Measurements from ENCODE around the gene PAX7.
"Not testable (repeated sequence)": the region's sequence is repeated elsewhere in the genome, so short reads cannot be mapped to it uniquely, and the experiment has no call there.

The PAX7 gene

GRCh38 chr1:18739897-18740296 lies 109.3 kb downstream of the PAX7 start:
- TF ChIP-seq JUND (IDR thresholded peaks at IDR 0.05; ENCODE audit: low read depth), result no peak
- in situ Hi-C loops (cut with HindIII; ENCODE audit: low pct_unique_long_range_greater_than_20kb, low sequenced_read_pairs), result no loop called here

DNA sequence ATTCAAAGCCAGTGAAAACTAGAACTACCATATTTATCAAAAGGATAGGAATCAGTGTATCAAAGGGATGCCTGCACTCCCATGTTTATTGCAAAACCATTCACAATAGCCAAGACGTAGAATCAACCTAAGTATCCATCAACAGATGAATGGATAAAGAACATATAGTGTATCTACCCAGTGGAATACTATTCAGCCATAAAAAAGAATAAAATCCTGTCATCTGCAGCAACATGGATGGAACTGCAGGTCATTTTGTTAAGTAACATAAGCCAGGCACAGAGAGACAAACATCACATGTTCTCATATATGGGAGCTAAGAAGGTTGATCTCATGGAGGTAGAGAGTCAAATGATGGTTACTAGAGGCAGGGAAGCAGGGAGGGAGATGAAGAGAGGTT lies 110.0 kb downstream of the PAX7 start:
- in situ Hi-C loops (cut with HindIII; ENCODE audit: low pct_unique_long_range_greater_than_20kb, low sequenced_read_pairs), result no loop called here

More at GRCh38 chr1:18739897-18740296, 109.3 kb downstream of the PAX7 start:
- DNase-seq (ENCODE audit: low read depth in 1 of 2, low spot score in 1 of 2), result no peak

GRCh38 chr1:18743233-18743632 lies 112.6 kb downstream of the PAX7 start:
- in situ Hi-C loops (cut with HindIII; ENCODE audit: low pct_unique_long_range_greater_than_20kb, low sequenced_read_pairs), result no loop called here
- TF ChIP-seq JUND (IDR thresholded peaks at IDR 0.05; ENCODE audit: low read depth), result no peak
- no peak for DNase-seq (ENCODE audit: low read depth in 1 of 2, low spot score in 1 of 2)

More for the DNA sequence above, 110.0 kb downstream of the PAX7 start:
- TF ChIP-seq JUND (IDR thresholded peaks at IDR 0.05; ENCODE audit: low read depth), result no peak
- no peak for DNase-seq (ENCODE audit: low read depth in 1 of 2, low spot score in 1 of 2)

GRCh38 chr1:18744381-18744780 lies 113.7 kb downstream of the PAX7 start:
- in situ Hi-C loops (cut with HindIII; ENCODE audit: low pct_unique_long_range_greater_than_20kb, low sequenced_read_pairs); DNase-seq (ENCODE audit: low read depth in 1 of 2, low spot score in 1 of 2): not testable (repeated sequence)

DNA sequence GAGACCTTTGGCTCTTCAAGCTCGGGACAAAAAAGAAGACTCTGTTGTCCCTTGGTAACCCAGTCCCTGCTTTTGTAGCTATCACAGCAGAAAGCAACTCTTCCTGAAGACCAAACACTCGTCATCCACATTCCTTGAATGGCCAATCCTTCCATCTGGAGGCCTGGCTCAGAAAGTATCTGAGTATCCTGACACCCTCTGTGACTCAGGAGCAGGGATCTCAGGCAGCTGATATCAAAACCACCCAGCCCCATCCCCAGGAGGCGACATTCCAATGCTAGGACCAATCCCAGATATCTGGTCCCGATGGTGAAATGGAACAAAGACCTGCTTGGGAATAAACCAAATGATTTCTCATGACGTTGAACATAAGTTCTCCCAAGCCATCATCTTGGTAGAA lies 116.3 kb downstream of the PAX7 start:
- no peak for TF ChIP-seq JUND (IDR thresholded peaks at IDR 0.05; ENCODE audit: low read depth)
- in situ Hi-C loops (cut with HindIII; ENCODE audit: low pct_unique_long_range_greater_than_20kb, low sequenced_read_pairs), result no loop called here
- no peak for DNase-seq (ENCODE audit: low read depth in 1 of 2, low spot score in 1 of 2)

GRCh38 chr1:18747671-18748070 lies 117.0 kb downstream of the PAX7 start:
- no peak for DNase-seq (ENCODE audit: low read depth in 1 of 2, low spot score in 1 of 2)
- in situ Hi-C loops (cut with HindIII; ENCODE audit: low pct_unique_long_range_greater_than_20kb, low sequenced_read_pairs), result no loop called here
- no peak for TF ChIP-seq JUND (IDR thresholded peaks at IDR 0.05; ENCODE audit: low read depth)

DNA sequence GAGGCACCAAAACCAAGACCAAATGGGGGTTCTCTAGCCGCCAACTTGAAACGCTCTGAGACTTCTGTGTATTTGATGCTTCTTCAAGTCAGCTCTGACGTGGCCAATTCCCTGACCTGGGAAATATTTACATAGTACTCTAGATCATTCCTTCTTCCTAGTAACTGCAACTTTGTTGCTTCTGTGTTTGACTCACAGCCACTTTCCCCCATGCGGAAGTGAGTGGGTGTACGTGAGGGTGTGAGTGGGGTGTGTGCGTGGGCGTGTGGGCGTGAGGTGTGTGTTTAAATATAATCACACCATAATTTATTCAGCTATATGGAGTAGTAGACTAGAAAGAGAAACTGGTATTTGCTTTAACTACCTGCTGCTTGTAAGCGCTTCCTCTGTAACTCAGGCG lies 117.8 kb downstream of the PAX7 start:
- in situ Hi-C loops (cut with HindIII; ENCODE audit: low pct_unique_long_range_greater_than_20kb, low sequenced_read_pairs), result no loop called here

DNA sequence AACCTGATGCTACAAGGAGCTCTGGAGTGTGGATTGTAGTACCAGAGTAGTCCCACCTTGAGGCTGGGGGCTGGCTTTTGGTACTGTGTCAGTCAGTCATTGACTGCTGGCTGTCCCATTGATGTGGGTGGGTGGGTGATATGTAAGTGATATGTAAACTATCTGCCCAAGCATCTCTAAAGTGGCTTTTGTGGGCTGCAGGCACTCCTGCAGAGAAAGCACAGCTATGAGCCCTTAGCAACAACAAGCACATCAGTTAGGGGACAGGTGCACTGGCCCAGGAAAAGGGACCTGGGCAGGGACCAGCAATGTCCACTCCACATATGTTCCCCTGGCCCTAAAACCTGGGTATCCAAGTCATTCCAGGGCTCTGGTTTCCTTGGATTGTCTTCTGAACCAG lies 118.9 kb downstream of the PAX7 start:
- TF ChIP-seq JUND (IDR thresholded peaks at IDR 0.05; ENCODE audit: low read depth), result no peak
- in situ Hi-C loops (cut with HindIII; ENCODE audit: low pct_unique_long_range_greater_than_20kb, low sequenced_read_pairs), result no loop called here
- no peak for DNase-seq (ENCODE audit: low read depth in 1 of 2, low spot score in 1 of 2)

More for the DNA sequence above, 117.8 kb downstream of the PAX7 start:
- TF ChIP-seq JUND (IDR thresholded peaks at IDR 0.05; ENCODE audit: low read depth), result no peak
- no peak for DNase-seq (ENCODE audit: low read depth in 1 of 2, low spot score in 1 of 2)

- no peak for DNase-seq (ENCODE audit: low read depth in 1 of 2, low spot score in 1 of 2)
- TF ChIP-seq JUND (IDR thresholded peaks at IDR 0.05; ENCODE audit: low read depth), result no peak
- in situ Hi-C loops (cut with HindIII; ENCODE audit: low pct_unique_long_range_greater_than_20kb, low sequenced_read_pairs), result no loop called here
Observed at GRCh38 chr1:18750600-18750999, 120.0 kb downstream of the PAX7 start.

- TF ChIP-seq JUND (IDR thresholded peaks at IDR 0.05; ENCODE audit: low read depth), result no peak
- no peak for DNase-seq (ENCODE audit: low read depth in 1 of 2, low spot score in 1 of 2)
- in situ Hi-C loops (cut with HindIII; ENCODE audit: low pct_unique_long_range_greater_than_20kb, low sequenced_read_pairs), result no loop called here
Observed at GRCh38 chr1:18751425-18751824, 120.8 kb downstream of the PAX7 start.

- TF ChIP-seq JUND (IDR thresholded peaks at IDR 0.05; ENCODE audit: low read depth), result no peak
- in situ Hi-C loops (cut with HindIII; ENCODE audit: low pct_unique_long_range_greater_than_20kb, low sequenced_read_pairs), result no loop called here
- DNase-seq (ENCODE audit: low read depth in 1 of 2, low spot score in 1 of 2), result no peak
Observed at GRCh38 chr1:18752409-18752808, 121.8 kb downstream of the PAX7 start.

GRCh38 chr1:18760156-18760555 lies 129.5 kb downstream of the PAX7 start:
- in situ Hi-C loops (cut with HindIII; ENCODE audit: low pct_unique_long_range_greater_than_20kb, low sequenced_read_pairs), result no loop called here
- TF ChIP-seq JUND (IDR thresholded peaks at IDR 0.05; ENCODE audit: low read depth), result no peak
- DNase-seq (ENCODE audit: low read depth in 1 of 2, low spot score in 1 of 2), result no peak

DNA sequence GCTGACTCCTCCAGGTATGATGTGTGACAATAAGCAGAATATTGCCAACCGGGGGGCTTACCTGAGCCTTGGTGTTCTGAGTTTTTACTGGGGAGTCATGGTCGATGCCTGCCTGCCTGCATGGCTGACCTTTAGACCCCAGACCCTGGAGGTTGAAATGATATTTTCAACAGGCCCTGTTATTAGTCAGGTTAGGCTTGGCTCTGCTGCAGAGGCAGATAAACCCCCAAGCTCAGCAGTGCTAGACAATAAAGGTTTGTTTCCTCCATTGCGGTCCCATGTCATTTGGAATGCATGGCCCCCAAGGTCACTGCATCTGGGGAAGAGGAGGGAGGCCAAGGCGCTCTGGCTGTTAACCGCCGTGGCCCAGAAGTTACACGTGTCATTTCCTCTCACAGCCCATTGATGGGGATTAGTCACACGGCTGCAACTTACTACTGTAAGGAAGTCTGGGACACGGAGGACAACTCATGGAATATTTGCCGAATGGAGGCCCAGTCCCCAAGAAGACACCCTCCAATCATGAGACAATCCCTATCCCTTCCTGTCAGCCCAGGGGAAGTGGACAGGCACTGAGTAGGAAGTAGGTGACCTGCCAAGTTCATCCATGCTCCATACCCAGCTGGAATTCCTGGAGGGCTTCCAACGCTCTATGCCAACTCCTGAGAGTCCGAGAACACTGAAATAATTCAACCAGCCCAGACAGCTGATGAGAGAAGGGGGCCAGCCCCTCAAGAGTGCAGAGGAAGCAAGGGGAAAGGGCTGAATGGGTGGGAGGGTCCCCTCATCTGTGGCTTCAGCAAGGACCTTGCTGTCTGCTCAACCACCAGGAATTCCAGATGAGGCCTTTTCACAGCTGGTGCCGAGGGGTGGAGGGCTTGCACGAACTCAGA lies 131.5 kb downstream of the PAX7 start:
- in situ Hi-C loops (cut with HindIII; ENCODE audit: low pct_unique_long_range_greater_than_20kb, low sequenced_read_pairs), result no loop called here
- no peak for DNase-seq (ENCODE audit: low read depth in 1 of 2, low spot score in 1 of 2)
- TF ChIP-seq JUND (IDR thresholded peaks at IDR 0.05; ENCODE audit: low read depth), result no peak

DNA sequence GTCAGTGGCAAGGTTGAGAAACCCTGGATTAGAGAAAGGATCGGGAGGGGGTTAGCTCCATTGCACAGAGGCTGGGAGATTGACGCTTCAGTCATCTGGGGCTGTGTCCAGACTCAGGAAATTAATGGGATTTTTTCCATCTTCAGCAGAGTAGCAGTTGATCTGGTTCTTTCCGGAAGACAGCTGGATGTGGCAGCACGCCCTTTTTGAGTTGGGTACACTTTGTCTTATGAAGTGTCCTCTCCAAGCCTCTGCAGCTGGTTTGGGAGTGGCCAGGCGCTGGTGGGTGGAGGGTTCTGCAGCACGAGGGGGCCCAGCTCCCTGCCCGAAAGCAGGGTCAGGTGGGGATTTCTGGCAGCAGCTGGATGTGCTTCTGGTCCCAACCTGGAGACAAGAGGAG lies 133.7 kb downstream of the PAX7 start:
- DNase-seq (ENCODE audit: low read depth in 1 of 2, low spot score in 1 of 2), result no peak
- in situ Hi-C loops (cut with HindIII; ENCODE audit: low pct_unique_long_range_greater_than_20kb, low sequenced_read_pairs), result no loop called here
- TF ChIP-seq JUND (IDR thresholded peaks at IDR 0.05; ENCODE audit: low read depth), result no peak

All from T47D (cell line).